Esophagus squamous epithelium (tissue), 5 donors: ENCODE measurements around the gene TMEM39B. TPM values are rescaled to one million over a fixed set of nuclear protein-coding genes. Genes with fewer than 3 reads are reported as not detected.
"Not testable (repeated sequence)": the region's sequence is repeated elsewhere in the genome, so short reads cannot be mapped to it uniquely, and the experiment has no call there.

Experiments used
- DNase-seq: peaks from one replicate; lab custom pipeline; 2025; lab: John Stamatoyannopoulos, UW
- H3K27ac ChIP-seq, 4 donors: fragments of 200-600 bp; sonication (generic); one replicate each; pipeline ENCODE4 v1.5.1; 2016 to 2019; ENCODE audit warnings: mild to moderate bottlenecking in 1 of 4
- H3K27me3 ChIP-seq, 4 donors: fragments of 200-600 bp; sonication (generic); 1 replicate in 3 of 4; 2 replicates in 1 of 4; pipeline versions ENCODE4 v1.5.1 to v1.6.0; 2017 to 2021; ENCODE audit warnings: antibody characterized with exemption in 1 of 4
- H3K36me3 ChIP-seq, 3 donors: fragments of 200-600 bp; sonication (generic); one replicate each; pipeline ENCODE4 v1.5.1; 2016 to 2019
- H3K4me1 ChIP-seq, 3 donors: fragments of 200-600 bp; sonication (generic); one replicate each; pipeline ENCODE4 v1.5.1; 2017 to 2019
- H3K4me3 ChIP-seq, 4 donors: fragments of 200-600 bp; sonication (generic); 1 replicate in 3 of 4; 2 replicates in 1 of 4; pipeline ENCODE4 v1.5.1; 2016 to 2019; ENCODE audit warnings: mild to moderate bottlenecking in 2 of 4, moderate library complexity in 1 of 4
- H3K9me3 ChIP-seq, 3 donors: fragments of 200-600 bp; sonication (generic); one replicate each; pipeline ENCODE4 v1.5.1; 2016 to 2019
- POLR2A ChIP-seq, 4 donors: fragments of 450-650 bp; IDR thresholded peaks; one replicate each; pipeline ENCODE4 v1.6.1; 2017; ENCODE audit warnings: antibody characterized with exemption in 4 of 4, mild to moderate bottlenecking in 4 of 4, moderate library complexity in 3 of 4
- WGBS, 2 donors: methylation state at CpG; one replicate each; pipeline ENCODE4 v1.1.5; 2018; 5-methylcytosine and 5-hydroxymethylcytosine counted together
- intact Hi-C: fragments of 100-400 bp; cut with DNase I; formaldehyde crosslinking; loops from one replicate; pipeline ENCODE4 v1.15.0; 2022
- total RNA-seq, 4 donors: library from RNA; depleted of rRNA; stranded (reverse); fragments of >200 nt; gene quantifications; one replicate each; pipeline ENCODE4 v1.1.0, GENCODE V29; 2016
- TF ChIP-seq, protein P1 (sequence below), 6 experiments: fragments of 450-650 bp in 4 of 6; fragments of 200-600 bp in 2 of 6; sonication (generic) in 2 of 6; IDR thresholded peaks; one replicate each; pipeline ENCODE4 v1.5.1; 2016 to 2019; ENCODE audit warnings: antibody characterized with exemption in 6 of 6, mild to moderate bottlenecking in 4 of 6, moderate library complexity in 4 of 6
- donor health status: DM: yes; HTN: yes; CAD: no.

TMEM39B gene
- total RNA-seq, 4 donors from 2014 or later: 3.6 to 5.6 (median 4.9) TPM

- no peaks in the 10 kb centered on the region for H3K9me3 ChIP-seq
- peaks cover 0 to 68% (median 5%) of the 10 kb centered on the region in 3 donors for H3K4me1 ChIP-seq
- H3K27ac ChIP-seq: no peak overlapping the region
- 67 to 71% methylated on average over 4 of the region's 4 CpGs for WGBS, 2 donors
- no peak overlapping the region for H3K4me3 ChIP-seq
- peaks cover 0 to 15% (median 0%) of the 10 kb centered on the region in 3 donors for H3K36me3 ChIP-seq
- DNase-seq: no peak
- TF ChIP-seq, protein P1, sequence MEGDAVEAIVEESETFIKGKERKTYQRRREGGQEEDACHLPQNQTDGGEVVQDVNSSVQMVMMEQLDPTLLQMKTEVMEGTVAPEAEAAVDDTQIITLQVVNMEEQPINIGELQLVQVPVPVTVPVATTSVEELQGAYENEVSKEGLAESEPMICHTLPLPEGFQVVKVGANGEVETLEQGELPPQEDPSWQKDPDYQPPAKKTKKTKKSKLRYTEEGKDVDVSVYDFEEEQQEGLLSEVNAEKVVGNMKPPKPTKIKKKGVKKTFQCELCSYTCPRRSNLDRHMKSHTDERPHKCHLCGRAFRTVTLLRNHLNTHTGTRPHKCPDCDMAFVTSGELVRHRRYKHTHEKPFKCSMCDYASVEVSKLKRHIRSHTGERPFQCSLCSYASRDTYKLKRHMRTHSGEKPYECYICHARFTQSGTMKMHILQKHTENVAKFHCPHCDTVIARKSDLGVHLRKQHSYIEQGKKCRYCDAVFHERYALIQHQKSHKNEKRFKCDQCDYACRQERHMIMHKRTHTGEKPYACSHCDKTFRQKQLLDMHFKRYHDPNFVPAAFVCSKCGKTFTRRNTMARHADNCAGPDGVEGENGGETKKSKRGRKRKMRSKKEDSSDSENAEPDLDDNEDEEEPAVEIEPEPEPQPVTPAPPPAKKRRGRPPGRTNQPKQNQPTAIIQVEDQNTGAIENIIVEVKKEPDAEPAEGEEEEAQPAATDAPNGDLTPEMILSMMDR (IDR thresholded peaks at IDR 0.05): peak in 1 of 6 experiments; percentile 34
- TF ChIP-seq POLR2A (IDR thresholded peaks at IDR 0.05): no peak
- intact Hi-C loops: no loop called here
- H3K27me3 ChIP-seq: no peaks in the 10 kb centered on the region
Measured at GRCh38 chr1:32127409-32128198, 54.9 kb downstream of the TMEM39B start.

- TF ChIP-seq POLR2A (IDR thresholded peaks at IDR 0.05): no peak
- TF ChIP-seq, protein P1 (IDR thresholded peaks at IDR 0.05): no peak
- no peak overlapping the region for H3K4me3 ChIP-seq
- no peaks in the 10 kb centered on the region for H3K27me3 ChIP-seq
- intact Hi-C loops: no loop called here
- 33 to 63% methylated on average over 1 of the region's 1 CpG for WGBS, 2 donors
- H3K4me1 ChIP-seq: peaks cover 0 to 68% (median 6%) of the 10 kb centered on the region in 3 donors
- no peak for DNase-seq
- H3K27ac ChIP-seq: no peak overlapping the region
- H3K9me3 ChIP-seq: no peaks in the 10 kb centered on the region
- peaks cover 0 to 15% (median 0%) of the 10 kb centered on the region in 3 donors for H3K36me3 ChIP-seq
Measured at GRCh38 chr1:32128479-32128878, 55.7 kb downstream of the TMEM39B start.

- H3K27ac ChIP-seq: no peak overlapping the region
- no peaks in the 10 kb centered on the region for H3K27me3 ChIP-seq
- 90% methylated on average over 1 of the region's 1 CpG for WGBS, 2 donors
- no peak for DNase-seq
- peaks cover 0 to 15% (median 0%) of the 10 kb centered on the region in 3 donors for H3K36me3 ChIP-seq
- intact Hi-C loops: no loop called here
- no peak overlapping the region for H3K4me3 ChIP-seq
- H3K4me1 ChIP-seq: peaks cover 0 to 69% (median 7%) of the 10 kb centered on the region in 3 donors
- H3K9me3 ChIP-seq: no peaks in the 10 kb centered on the region
- TF ChIP-seq, protein P1 (IDR thresholded peaks at IDR 0.05): no peak
- TF ChIP-seq POLR2A (IDR thresholded peaks at IDR 0.05): no peak
Measured at GRCh38 chr1:32128964-32129363, 56.2 kb downstream of the TMEM39B start.

GRCh38 chr1:32133950-32134280, 61.2 kb downstream of the TMEM39B start:
- H3K4me3 ChIP-seq, H3K27me3 ChIP-seq, intact Hi-C loops, H3K9me3 ChIP-seq, DNase-seq: not testable (repeated sequence)
- WGBS, 2 donors: 85 to 88% methylated on average over 8 to 9 of the region's 9 CpGs
- Histone ChIP-seq H3K4me1 (peaks cover 0 to 43% (median 7%) of the 10 kb centered on the region in 3 donors), H3K27ac (peak overlapping the region; percentile 73 to 84 (median 80)), H3K36me3 (peaks cover 0 to 21% (median 0%) of the 10 kb centered on the region in 3 donors)

DNA sequence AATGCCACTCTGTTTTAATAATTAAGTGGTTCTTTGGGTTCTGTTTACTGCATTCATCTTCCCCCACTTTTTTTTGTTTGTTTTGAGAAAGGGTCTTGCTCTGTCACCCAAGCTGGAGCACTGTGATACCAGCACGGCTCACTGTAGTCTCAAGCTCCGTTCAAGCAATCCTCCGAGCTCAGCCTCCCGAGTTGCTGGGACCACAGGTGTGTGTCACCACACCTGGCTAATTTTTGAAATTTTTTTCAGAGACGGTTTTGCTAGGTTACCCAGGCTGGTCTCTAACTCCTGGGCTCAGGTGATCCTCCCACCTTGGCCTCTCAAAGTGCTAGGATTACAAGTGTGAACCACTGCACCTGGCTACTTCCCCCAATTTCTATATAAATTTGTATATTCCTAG, 64.4 kb downstream of the TMEM39B start:
- 93 to 98% methylated on average over 5 of the region's 5 CpGs for WGBS, 2 donors
- Histone ChIP-seq H3K4me3 (no peak overlapping the region), H3K27ac (no peak overlapping the region), H3K36me3 (peaks cover 0 to 6% (median 0%) of the 10 kb centered on the region in 3 donors), H3K9me3 (no peaks in the 10 kb centered on the region), H3K27me3 (no peaks in the 10 kb centered on the region), H3K4me1 (peaks cover 0 to 41% (median 11%) of the 10 kb centered on the region in 3 donors)
- intact Hi-C loops: no loop called here
- DNase-seq: no peak
- TF ChIP-seq, protein P1 (IDR thresholded peaks at IDR 0.05): no peak
- TF ChIP-seq POLR2A (IDR thresholded peaks at IDR 0.05): no peak
